B cell (primary cell): Measurements from ENCODE around the gene NR5A2. TPM values are rescaled to one million over a fixed set of nuclear protein-coding genes. Genes with fewer than 3 reads are reported as not detected.

Source experiments
- ATAC-seq: fragments of 200-7000 bp; cut with Tn5 transposase; one replicate; pipeline ENCODE4 v1.10.0; 2021; ENCODE audit warnings: low read depth, mild to moderate bottlenecking, moderate number of reproducible peaks, moderate library complexity
- CTCF ChIA-PET: fragments of 350-600 bp; sonication (Branson Sonifier 250); formaldehyde crosslinking; loops from one replicate; lab custom pipeline; 2021; ENCODE audit warnings: antibody characterized with exemption, inconsistent platforms; lab: Charles Lee
- POLR2A ChIA-PET: fragments of 350-600 bp; sonication (Branson Sonifier 250); formaldehyde crosslinking; loops from one replicate; lab custom pipeline; 2021; ENCODE audit warnings: antibody characterized with exemption; lab: Charles Lee
- DNase-seq: peaks from one replicate; pipeline ENCODE4 v3.0.0; 2013
- H2AFZ ChIP-seq: 2 replicates; pipeline ENCODE4 v1.6.1; 2012; ENCODE audit warnings: mild to moderate bottlenecking, low read depth, low read length; ENCODE audit not compliant: insufficient read depth, poor library complexity, severe bottlenecking
- H3K27ac ChIP-seq, 2 donors: 1 replicate in 1 of 2; 2 replicates in 1 of 2; pipeline ENCODE4 v1.5.1; 2012 to 2013; ENCODE audit warnings: low read length in 2 of 2, mild to moderate bottlenecking in 2 of 2, moderate library complexity in 1 of 2
- H3K27me3 ChIP-seq, 4 experiments: fragments of 200-600 bp in 1 of 4; sonication (generic) in 1 of 4; replicated peaks in 1 of 4; 1 replicate in 2 of 4; 2 replicates in 2 of 4; pipeline versions ENCODE4 v1.6.1 to v1.7.0; 2013 to 2016; ENCODE audit warnings: low read length in 3 of 4, mild to moderate bottlenecking in 2 of 4, mixed read lengths in 1 of 4, moderate library complexity in 1 of 4; ENCODE audit not compliant: insufficient read depth in 4 of 4, control insufficient read depth in 3 of 4; ENCODE audit errors: control extremely low read depth in 1 of 4
- H3K36me3 ChIP-seq, 2 experiments: replicated peaks in 1 of 2; 1 replicate in 1 of 2; 2 replicates in 1 of 2; pipeline versions ENCODE4 v1.6.1 to v1.7.1; 2013; ENCODE audit warnings: low read length in 1 of 2; ENCODE audit not compliant: insufficient read depth in 2 of 2, control insufficient read depth in 1 of 2; ENCODE audit errors: control extremely low read depth in 1 of 2, extremely low read depth in 1 of 2
- H3K4me1 ChIP-seq, 2 donors: fragments of 200-600 bp in 1 of 2; sonication (generic) in 1 of 2; 1 replicate in 1 of 2; 2 replicates in 1 of 2; pipeline versions ENCODE4 v1.5.1 to v1.6.1; 2013 to 2017; ENCODE audit warnings: low read length in 2 of 2; ENCODE audit not compliant: control insufficient read depth in 2 of 2, insufficient read depth in 2 of 2
- H3K4me2 ChIP-seq: replicated peaks from 2 replicates; pipeline ENCODE3; 2012; ENCODE audit warnings: mild to moderate bottlenecking, low read depth, low read length; ENCODE audit not compliant: poor library complexity, severe bottlenecking
- H3K4me3 ChIP-seq, 5 experiments: fragments of 200-600 bp in 1 of 5; sonication (generic) in 1 of 5; 1 replicate in 3 of 5; 2 replicates in 2 of 5; pipeline versions ENCODE4 v1.5.1 to v1.7.0; 2011 to 2016; ENCODE audit warnings: low read length in 4 of 5, mild to moderate bottlenecking in 4 of 5, low read depth in 2 of 5, control low read depth in 1 of 5, moderate library complexity in 1 of 5; ENCODE audit not compliant: insufficient read depth in 1 of 5; ENCODE audit errors: control extremely low read depth in 1 of 5, extremely low read depth in 1 of 5
- H3K79me2 ChIP-seq: fragments of 200-600 bp; sonication (generic); one replicate; pipeline ENCODE4 v1.6.0; 2016; ENCODE audit warnings: low read length; ENCODE audit not compliant: control insufficient read depth, insufficient read depth
- H3K9ac ChIP-seq: fragments of 200-600 bp; sonication (generic); 2 replicates; pipeline ENCODE4 v1.6.1; 2017; ENCODE audit warnings: mild to moderate bottlenecking, low read length, moderate library complexity
- H3K9me3 ChIP-seq, 3 donors: one replicate each; pipeline versions ENCODE4 v1.6.1 to v1.7.1; 2013; ENCODE audit warnings: low read length in 2 of 3; ENCODE audit not compliant: control insufficient read depth in 2 of 3, insufficient read depth in 1 of 3; ENCODE audit errors: control extremely low read depth in 1 of 3
- H4K20me1 ChIP-seq: 2 replicates; pipeline ENCODE4 v1.6.0; 2012; ENCODE audit warnings: mild to moderate bottlenecking, low read length; ENCODE audit not compliant: insufficient read depth, control insufficient read depth, poor library complexity, severe bottlenecking
- H3K27ac Mint-ChIP-seq: one replicate; pipeline ENCODE4 v1.8.0; 2021; ENCODE audit warnings: mixed read lengths
- H3K27me3 Mint-ChIP-seq: one replicate; pipeline ENCODE4 v1.8.0; 2021; ENCODE audit warnings: mixed read lengths
- H3K4me1 Mint-ChIP-seq: one replicate; pipeline ENCODE4 v1.8.0; 2021; ENCODE audit warnings: mixed read lengths
- H3K4me3 Mint-ChIP-seq: one replicate; pipeline ENCODE4 v1.8.0; 2021; ENCODE audit warnings: mixed read lengths
- H3K9me3 Mint-ChIP-seq: one replicate; pipeline ENCODE4 v1.8.0; 2022; ENCODE audit warnings: mixed read lengths; ENCODE audit not compliant: insufficient read depth
- CTCF ChIP-seq: fragments of 200-600 bp; IDR thresholded peaks from one replicate; pipeline ENCODE4 v1.8.0; 2022; ENCODE audit warnings: antibody characterized with exemption, mild to moderate bottlenecking
- EZH2 ChIP-seq: IDR thresholded peaks from 2 replicates; pipeline ENCODE4 v1.6.1; 2012; ENCODE audit warnings: borderline replicate concordance, low read depth, mild to moderate bottlenecking, moderate library complexity, low read length; ENCODE audit not compliant: insufficient read depth, poor library complexity, severe bottlenecking
- WGBS: methylation state at CpG from one replicate; pipeline ENCODE4 v1.1.5; 2013; ENCODE audit warnings: missing lambda C conversion rate; ENCODE audit not compliant: insufficient coverage; 5-methylcytosine and 5-hydroxymethylcytosine counted together
- intact Hi-C: fragments of 100-400 bp; cut with micrococcal nuclease; formaldehyde crosslinking; loops from one replicate; pipeline ENCODE4 v1.10.0; 2022
- polyA plus RNA-seq: library from polyadenylated mRNA; depleted of rRNA; stranded (reverse); fragments of >200 nt; gene quantifications from 2 replicates; pipeline ENCODE4 v1.2.3, GENCODE V29; 2012
- total RNA-seq, 2 donors: library from RNA; stranded (reverse); fragments of 120-200 nt in 1 of 2; gene quantifications; 1 replicate in 1 of 2; 2 replicates in 1 of 2; pipeline versions ENCODE4 v1.2.3 to v1.2.4, GENCODE V29; 2013 to 2022

NR5A2 gene
- total and polyA plus RNA-seq, 2 donors (not counting 1 experiment from before 2014, with no cell fraction given), result 0.07 TPM; not detected in 1

DNA sequence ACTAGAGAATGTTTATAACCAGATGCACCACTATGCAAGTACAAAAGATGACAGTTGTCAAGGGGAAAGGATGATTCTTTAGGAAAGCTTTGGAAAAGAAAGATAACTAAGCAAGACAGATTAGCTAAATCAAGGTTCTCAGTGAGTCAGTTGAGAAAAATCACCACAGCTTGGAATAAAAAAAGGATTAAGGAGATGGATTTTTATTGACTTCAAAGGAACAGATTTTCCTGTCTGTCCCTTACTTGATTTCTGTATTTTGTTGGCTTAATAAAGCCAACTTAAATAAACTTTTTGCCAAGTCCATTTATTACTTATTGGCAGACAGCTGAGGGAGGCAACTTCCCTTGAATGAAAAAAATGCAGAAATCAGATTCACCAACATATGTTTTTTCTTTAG lies 93.9 kb downstream of the NR5A2 start:
- ATAC-seq (no peak), DNase-seq (no peak)
- H3K27ac ChIP-seq, result no peak overlapping the region
- H3K27ac Mint-ChIP-seq, result no peak overlapping the region
- no peak overlapping the region for H3K9ac ChIP-seq
- TF ChIP-seq EZH2 (no peak), CTCF (no peak)
- ChIA-PET CTCF (no interaction called here), POLR2A (no interaction called here)
- H3K27me3 Mint-ChIP-seq, result peaks cover 13% of the 10 kb centered on the region
- no peaks in the 10 kb centered on the region for H3K4me1 ChIP-seq
- H2AFZ ChIP-seq, result no peak overlapping the region
- H3K79me2 ChIP-seq, result no peaks in the 10 kb centered on the region
- H3K9me3 Mint-ChIP-seq, result no peaks in the 10 kb centered on the region
- no peaks in the 10 kb centered on the region for H4K20me1 ChIP-seq
- intact Hi-C loops, result no loop called here
- no peak overlapping the region for H3K4me3 ChIP-seq
- H3K27me3 ChIP-seq, result no peaks in the 10 kb centered on the region
- H3K4me1 Mint-ChIP-seq, result no peaks in the 10 kb centered on the region
- no peak overlapping the region for H3K4me3 Mint-ChIP-seq
- no peaks in the 10 kb centered on the region for H3K9me3 ChIP-seq
- H3K36me3 ChIP-seq, result no peaks in the 10 kb centered on the region
- no peak overlapping the region for H3K4me2 ChIP-seq

DNA sequence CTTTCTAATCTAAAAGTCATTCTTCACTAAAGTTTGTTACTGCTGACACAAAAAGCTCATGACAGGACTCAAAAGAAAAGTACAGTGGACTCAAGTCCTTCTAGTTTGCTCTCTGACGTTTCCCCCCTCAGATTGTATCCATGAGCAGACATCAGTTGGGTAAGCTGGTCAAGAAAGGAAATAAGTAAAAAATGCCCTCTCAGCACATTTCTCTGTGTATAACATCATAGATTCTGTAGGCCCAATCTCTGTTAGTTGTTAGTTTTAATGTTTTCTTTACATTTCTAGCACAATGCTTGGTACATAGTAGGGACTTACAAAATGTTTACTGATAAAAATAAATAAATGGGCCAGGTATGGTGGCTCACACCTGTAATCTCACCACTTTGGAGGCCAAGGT lies 96.8 kb downstream of the NR5A2 start:
- Mint-ChIP-seq H3K27ac (no peak overlapping the region), H3K27me3 (peaks cover 8% of the 10 kb centered on the region), H3K4me1 (peaks cover 4% of the 10 kb centered on the region), H3K4me3 (no peak overlapping the region), H3K9me3 (no peaks in the 10 kb centered on the region)
- Histone ChIP-seq H3K9me3 (no peaks in the 10 kb centered on the region), H2AFZ (no peak overlapping the region), H3K4me2 (no peak overlapping the region), H3K27ac (no peak overlapping the region), H3K79me2 (no peaks in the 10 kb centered on the region), H3K9ac (no peak overlapping the region), H3K4me3 (no peak overlapping the region), H3K27me3 (no peaks in the 10 kb centered on the region), H3K36me3 (no peaks in the 10 kb centered on the region), H3K4me1 (peaks cover 4 to 6% of the 10 kb centered on the region in 2 donors), H4K20me1 (no peaks in the 10 kb centered on the region)
- WGBS, result no CpG with 5 or more reads among the region's 1 CpG
- ChIA-PET POLR2A (no interaction called here), CTCF (no interaction called here)
- intact Hi-C loops, result no loop called here
- TF ChIP-seq EZH2 (no peak), CTCF (no peak)
- ATAC-seq, result no peak
- no peak for DNase-seq
